Common myeloid progenitor, CD34-positive (primary cell): ENCODE results near the gene TPPP.
A peak's percentile ranks its signal among the peaks of the same experiment; 100 is the strongest.

ENCODE experiments used
- CTCF ChIA-PET: fragments of 350-600 bp; sonication (Branson Sonifier 250); formaldehyde crosslinking; loops from one replicate; lab custom pipeline; 2021; ENCODE audit warnings: antibody characterized with exemption; lab: Charles Lee
- POLR2A ChIA-PET: fragments of 350-600 bp; sonication (Branson Sonifier 250); formaldehyde crosslinking; loops from one replicate; lab custom pipeline; 2021; ENCODE audit warnings: antibody characterized with exemption; lab: Charles Lee
- DNase-seq, 3 donors: peaks; one replicate each; pipeline versions ENCODE4 v3.0.0 to v3.0.0-alpha.2; 2013
- H3K27ac ChIP-seq, 2 experiments: 1 replicate in 1 of 2; 2 replicates in 1 of 2; pipeline ENCODE4 v1.7.0; 2013; ENCODE audit warnings: inconsistent platforms in 2 of 2, low read length in 2 of 2, mild to moderate bottlenecking in 2 of 2, low read depth in 1 of 2, moderate library complexity in 1 of 2; ENCODE audit not compliant: severe bottlenecking in 2 of 2, insufficient read depth in 1 of 2, poor library complexity in 1 of 2
- H3K27me3 ChIP-seq, 5 experiments: replicated peaks in 2 of 5; 1 replicate in 3 of 5; 2 replicates in 2 of 5; pipeline versions ENCODE4 v1.6.1 to v1.7.0; 2013; ENCODE audit warnings: low read length in 4 of 5, mild to moderate bottlenecking in 2 of 5, moderate library complexity in 2 of 5, inconsistent platforms in 1 of 5; ENCODE audit not compliant: insufficient read depth in 5 of 5, control insufficient read depth in 4 of 5
- H3K36me3 ChIP-seq, 4 experiments: 1 replicate in 2 of 4; 2 replicates in 2 of 4; pipeline versions ENCODE4 v1.6.1 to v1.7.0; 2013; ENCODE audit warnings: low read length in 3 of 4, control low read depth in 1 of 4, mild to moderate bottlenecking in 1 of 4; ENCODE audit not compliant: control insufficient read depth in 4 of 4, insufficient read depth in 4 of 4
- H3K4me1 ChIP-seq, 4 experiments: 1 replicate in 3 of 4; 2 replicates in 1 of 4; pipeline versions ENCODE4 v1.6.1 to v1.7.1; 2013; ENCODE audit warnings: low read length in 3 of 4, mild to moderate bottlenecking in 3 of 4, control low read depth in 1 of 4, inconsistent platforms in 1 of 4, moderate library complexity in 1 of 4; ENCODE audit not compliant: control insufficient read depth in 4 of 4, insufficient read depth in 4 of 4; ENCODE audit errors: control extremely low read depth in 1 of 4
- H3K4me3 ChIP-seq, 7 experiments: 1 replicate in 4 of 7; 2 replicates in 3 of 7; pipeline versions ENCODE4 v1.5.1 to v1.7.0; 2013; ENCODE audit warnings: mild to moderate bottlenecking in 7 of 7, low read length in 6 of 7, moderate library complexity in 6 of 7, inconsistent platforms in 2 of 7, low read depth in 2 of 7, control low read depth in 1 of 7; ENCODE audit not compliant: insufficient read depth in 4 of 7, control insufficient read depth in 1 of 7; ENCODE audit errors: extremely low read depth in 1 of 7
- H3K9me3 ChIP-seq, 5 experiments: 1 replicate in 4 of 5; 2 replicates in 1 of 5; pipeline versions ENCODE4 v1.6.1 to v1.7.1; 2013; ENCODE audit warnings: low read length in 4 of 5, mild to moderate bottlenecking in 2 of 5, inconsistent platforms in 1 of 5, low read depth in 1 of 5, moderate library complexity in 1 of 5; ENCODE audit not compliant: control insufficient read depth in 4 of 5, insufficient read depth in 2 of 5; ENCODE audit errors: control extremely low read depth in 1 of 5
- WGBS: methylation state at CpG from one replicate; pipeline ENCODE4 v1.1.5; 2013; ENCODE audit not compliant: insufficient coverage; 5-methylcytosine and 5-hydroxymethylcytosine counted together

The TPPP gene

GRCh38 chr5:617896-618295, 75.3 kb downstream of the TPPP start:
- DNase-seq: no peak
- ChIA-PET CTCF (no interaction called here), POLR2A (no interaction called here)
- no peak overlapping the region for H3K27ac ChIP-seq
- H3K27me3 ChIP-seq: no peaks in the 10 kb centered on the region
- H3K4me3 ChIP-seq: no peak overlapping the region
- H3K9me3 ChIP-seq: peaks cover 0 to 4% (median 1%) of the 10 kb centered on the region in 5 experiments
- peaks cover 2 to 53% (median 28%) of the 10 kb centered on the region in 4 experiments for H3K36me3 ChIP-seq
- peaks cover 0 to 2% (median under 1%) of the 10 kb centered on the region in 4 experiments for H3K4me1 ChIP-seq
- 97% methylated on average over 12 of the region's 12 CpGs for whole genome bisulfite sequencing

GRCh38 chr5:616484-617039, 76.6 kb downstream of the TPPP start:
- CTCF ChIA-PET: no interaction called here
- no peaks in the 10 kb centered on the region for H3K27me3 ChIP-seq
- H3K9me3 ChIP-seq: peaks cover 0 to 4% (median 1%) of the 10 kb centered on the region in 5 experiments
- peak; percentile 14 to 62 (median 52) for DNase-seq
- no peak overlapping the region for H3K27ac ChIP-seq
- peaks cover 2 to 46% (median 27%) of the 10 kb centered on the region in 4 experiments for H3K36me3 ChIP-seq
- POLR2A ChIA-PET: no interaction called here
- 56% methylated on average over 3 of the region's 13 CpGs for WGBS
- H3K4me3 ChIP-seq: no peak overlapping the region
- H3K4me1 ChIP-seq: peaks cover 2 to 6% (median 3%) of the 10 kb centered on the region in 4 experiments

GRCh38 chr5:612498-613424, 80.4 kb downstream of the TPPP start:
- 4% methylated on average over 37 of the region's 49 CpGs for WGBS
- CTCF ChIA-PET: no interaction called here
- H3K36me3 ChIP-seq: peaks cover 0 to 13% (median 3%) of the 10 kb centered on the region in 4 experiments
- peaks cover 0 to 4% (median 1%) of the 10 kb centered on the region in 5 experiments for H3K9me3 ChIP-seq
- POLR2A ChIA-PET: no interaction called here
- peaks cover 0 to 3% (median 0%) of the 10 kb centered on the region in 5 experiments for H3K27me3 ChIP-seq
- peak in 2 of 3 donors; percentile 22 to 31 for DNase-seq
- H3K27ac ChIP-seq: peak overlapping the region in 1 of 2 experiments; percentile 57
- H3K4me1 ChIP-seq: peaks cover 2 to 14% (median 5%) of the 10 kb centered on the region in 4 experiments
- peak overlapping the region; percentile 45 to 89 (median 75) for H3K4me3 ChIP-seq

GRCh38 chr5:611731-612486, 81.2 kb downstream of the TPPP start, which contains the start of gene CEP72:
Gene CEP72, plus strand, starts transcription at chr5:612340. Its CDS starts 22 bp downstream, at chr5:612362.
- Histone ChIP-seq H3K27ac (peak within 1 kb of the TSS in 1 of 2 experiments; percentile 57), H3K27me3 (peaks cover 0 to 11% (median 0%) of the 10 kb centered on the region in 5 experiments), H3K4me1 (peaks cover 2 to 14% (median 5%) of the 10 kb centered on the region in 4 experiments), H3K36me3 (peaks cover 0 to 5% (median 3%) of the 10 kb centered on the region in 4 experiments), H3K4me3 (peak within 1 kb of the TSS; percentile 45 to 89 (median 75)), H3K9me3 (peaks cover 0 to 4% (median 1%) of the 10 kb centered on the region in 5 experiments)
- POLR2A ChIA-PET: no interaction called here
- 0% methylated on average over 24 of the region's 72 CpGs for WGBS
- peak; percentile 82 to 88 (median 88) for DNase-seq
- CTCF ChIA-PET: interaction anchor here (1.1 kb wide), 1 partner anchor 67 kb away, joined by 4 read pairs; no protein-coding TSS in a partner anchor

GRCh38 chr5:610744-611730, 82.1 kb downstream of the TPPP start:
- 47% methylated on average over 5 of the region's 11 CpGs for WGBS
- CTCF ChIA-PET: interaction anchor here (1.1 kb wide), 1 partner anchor 66 kb away, joined by 4 read pairs; no protein-coding TSS in a partner anchor
- Histone ChIP-seq H3K4me3 (peak overlapping the region; percentile 32 to 89 (median 70)), H3K27me3 (peaks cover 0 to 13% (median 0%) of the 10 kb centered on the region in 5 experiments), H3K27ac (no peak overlapping the region), H3K4me1 (peaks cover 2 to 14% (median 5%) of the 10 kb centered on the region in 4 experiments), H3K36me3 (no peaks in the 10 kb centered on the region), H3K9me3 (peaks cover 0 to 4% (median 1%) of the 10 kb centered on the region in 5 experiments)
- POLR2A ChIA-PET: no interaction called here
- peak in 1 of 3 donors; percentile 19 for DNase-seq
